ENCODE data around the gene MYLK3. TPM values are rescaled to one million over a fixed set of nuclear protein-coding genes. Genes with fewer than 3 reads are reported as not detected.

Gene MYLK3
- total and polyA plus RNA-seq, 2 of the 4 experiments (the other 2 are of a cell fraction): under 0.01 to 0.03 TPM

- Histone ChIP-seq H3K9me3 (ENCODE audit: control insufficient read depth, insufficient read depth, low read length) (no peaks in the 10 kb centered on the region), H4K8ac (ENCODE audit: low read depth in 2 of 2, low read length in 2 of 2) (no peak overlapping the region), H3K79me1 (ENCODE audit: low read depth in 1 of 2, low read length in 2 of 2) (peaks cover 12 to 26% of the 10 kb centered on the region in 2 experiments), H3K56ac (ENCODE audit: extremely low read depth, insufficient read depth, low read length) (no peak overlapping the region), H3K23ac (ENCODE audit: low read depth, low read length) (no peak overlapping the region), H3K9ac (ENCODE audit: low read depth, low read length) (no peak overlapping the region), H3K36me3 (ENCODE audit: control insufficient read depth, insufficient read depth, low read length) (peaks cover 5% of the 10 kb centered on the region; the same call in 1 of the 2 replicates), H2BK120ac (ENCODE audit: low read depth, low read length) (no peak overlapping the region), H3K4me2 (ENCODE audit: low read depth, low read length) (no peak overlapping the region), H2AK9ac (replicated peaks; ENCODE audit: low read depth, low read length, poor library complexity) (no peak overlapping the region), H3K18ac (ENCODE audit: low read depth, low read length) (no peak overlapping the region), H3K4me1 (ENCODE audit: control insufficient read depth, insufficient read depth, low read length) (peaks cover 2% of the 10 kb centered on the region; the same call in 1 of the 2 replicates), H4K91ac (ENCODE audit: insufficient read depth, low read depth, low read length) (no peak overlapping the region), H2BK5ac (ENCODE audit: low read depth, low read length, poor library complexity, severe bottlenecking) (no peak overlapping the region), H3K27ac (ENCODE audit: insufficient read depth, low read length) (no peak overlapping the region), H2AK5ac (ENCODE audit: low read depth, low read length) (no peak overlapping the region), H2AFZ (replicated peaks; ENCODE audit: low read length, poor library complexity) (no peak overlapping the region), H2BK15ac (ENCODE audit: low read depth, low read length) (no peak overlapping the region), H3K27me3 (ENCODE audit: control insufficient read depth, insufficient read depth, low read length) (no peaks in the 10 kb centered on the region), H3K9me1 (ENCODE audit: insufficient read depth, low read length) (no peaks in the 10 kb centered on the region), H3K4me3 (ENCODE audit: insufficient read depth, low read depth, low read length) (no peak overlapping the region), H3K4ac (ENCODE audit: low read depth, low read length) (no peak overlapping the region), H2BK20ac (ENCODE audit: low read depth, low read length) (no peak overlapping the region), H3K14ac (replicated peaks; ENCODE audit: low read depth, low read length) (no peak overlapping the region), H4K5ac (ENCODE audit: low read depth, low read length) (no peak overlapping the region), H4K20me1 (ENCODE audit: insufficient read depth, low read length) (peaks cover 19% of the 10 kb centered on the region)
- no TSS peak for BruUV-seq (replicated peaks)
- TF ChIP-seq MAZ (IDR thresholded peaks at IDR 0.05; ENCODE audit: borderline replicate concordance, low read depth, low read length) (no peak), POLR2A (IDR thresholded peaks at IDR 0.05; ENCODE audit: low read depth, low read length) (no peak), USF2 (IDR thresholded peaks at IDR 0.05; ENCODE audit: low read depth, low read length) (no peak), CEBPB (IDR thresholded peaks at IDR 0.05; ENCODE audit: low read depth, low read length) (no peak), RCOR1 (IDR thresholded peaks at IDR 0.05; ENCODE audit: insufficient replicate concordance, low read length) (no peak), MAFK (IDR thresholded peaks at IDR 0.05; ENCODE audit: low read depth, low read length) (no peak), CTCF (conservative IDR thresholded peaks at IDR 0.05; ENCODE audit: low read depth, low read length) (no peak), NFE2L2 (IDR thresholded peaks at IDR 0.05; ENCODE audit: low read depth, low read length) (no peak), BHLHE40 (IDR thresholded peaks at IDR 0.05; ENCODE audit: low read depth, low read length) (no peak), FOS (IDR thresholded peaks at IDR 0.05; ENCODE audit: low read depth, low read length) (no peak), SMC3 (IDR thresholded peaks at IDR 0.05; ENCODE audit: low read depth, low read length) (no peak), ELK1 (IDR thresholded peaks at IDR 0.05; ENCODE audit: borderline replicate concordance, low read depth, low read length) (no peak), CHD1 (IDR thresholded peaks at IDR 0.05; ENCODE audit: low read depth, low read length) (no peak), RFX5 (IDR thresholded peaks at IDR 0.05; ENCODE audit: low read depth, low read length) (no peak), MXI1 (IDR thresholded peaks at IDR 0.05; ENCODE audit: borderline replicate concordance, low read depth, low read length) (no peak), RAD21 (IDR thresholded peaks at IDR 0.05; ENCODE audit: low read length) (no peak)
- CTCF ChIA-PET: interaction anchor here (0.6 to 1.3 kb wide), 3 partner anchors 19 to 159 kb away, joined by 3 to 4 read pairs (median 4); no protein-coding TSS in a partner anchor
- in situ Hi-C loops (cut with MboI; ENCODE audit: low sequenced_read_pairs): no loop called here
- DNase-seq (no peak), ATAC-seq (ENCODE audit: low read depth) (no peak)
- intact Hi-C loops (cut with micrococcal nuclease): loop anchor here (1.0 kb wide), 1 partner anchor 10 kb away; no protein-coding TSS in a partner anchor
- WGBS, 2 experiments (ENCODE audit: extremely low coverage in 2 of 2, insufficient read length in 1 of 2): no CpG with 5 or more reads among the region's 2 CpGs
- POLR2A ChIA-PET (ENCODE audit: unreplicated experiment): interaction anchor here (0.5 kb wide), 1 partner anchor 9 kb away, joined by 4 read pairs; no protein-coding TSS in a partner anchor
- dilution Hi-C loops (cut with HindIII; ENCODE audit: low sequenced_read_pairs, unreplicated experiment): no loop called here
Measured at GRCh38 chr16:46693598-46693997, 54.5 kb downstream of the MYLK3 start.
